CD4-positive, alpha-beta T cell treated with Interleukin-1 beta for 1 hour (primary cell): ENCODE data around the gene CLDN14.
"Not testable (repeated sequence)": the region's sequence is repeated elsewhere in the genome, so short reads cannot be mapped to it uniquely, and the experiment has no call there.

Source experiments
- DNase-seq, 2 donors: peaks; one replicate each; pipeline ENCODE4 v3.0.0-alpha.2; 2020 to 2022

CLDN14 gene

GRCh38 chr21:36499578-36500471 is 19.9 kb upstream of the CLDN14 start:
- DNase-seq, result no peak

GRCh38 chr21:36494557-36494956 is 14.6 kb upstream of the CLDN14 start:
- no peak for DNase-seq

GRCh38 chr21:36491209-36491910 is 11.4 kb upstream of the CLDN14 start:
- no peak for DNase-seq

- DNase-seq, result no peak
These were observed 9.8 kb upstream of the CLDN14 start for GRCh38 chr21:36489776-36490165.

GRCh38 chr21:36489103-36489775 is 9.3 kb upstream of the CLDN14 start:
- DNase-seq, result no peak

GRCh38 chr21:36487641-36488307 is 7.9 kb upstream of the CLDN14 start:
- DNase-seq, result no peak

GRCh38 chr21:36486246-36486645 is 6.3 kb upstream of the CLDN14 start:
- DNase-seq, result no peak

- no peak for DNase-seq
These were observed 5.6 kb upstream of the CLDN14 start for GRCh38 chr21:36485476-36485875.

- no peak for DNase-seq
These were observed 3.2 kb upstream of the CLDN14 start for GRCh38 chr21:36483095-36483494.

- DNase-seq, result no peak
These were observed 2.8 kb upstream of the CLDN14 start for GRCh38 chr21:36482673-36483072.

GRCh38 chr21:36482181-36482580 is 2.3 kb upstream of the CLDN14 start:
- no peak for DNase-seq

GRCh38 chr21:36481639-36482038 is 1.7 kb upstream of the CLDN14 start:
- DNase-seq, result no peak

GRCh38 chr21:36480618-36481017 is 696 bp upstream of the CLDN14 start:
- DNase-seq, result no peak

- no peak for DNase-seq
These were observed 981 bp downstream of the CLDN14 start for GRCh38 chr21:36478941-36479340.

- DNase-seq, result no peak
These were observed 1.7 kb downstream of the CLDN14 start for GRCh38 chr21:36478207-36478701.

- no peak for DNase-seq
These were observed 2.4 kb downstream of the CLDN14 start for GRCh38 chr21:36477559-36477958.

GRCh38 chr21:36477001-36477400 is 2.9 kb downstream of the CLDN14 start:
- no peak for DNase-seq

GRCh38 chr21:36476541-36476940 is 3.4 kb downstream of the CLDN14 start:
- DNase-seq, result not testable (repeated sequence)

GRCh38 chr21:36474591-36474990 is 5.3 kb downstream of the CLDN14 start:
- no peak for DNase-seq

GRCh38 chr21:36473203-36473602 is 6.7 kb downstream of the CLDN14 start:
- no peak for DNase-seq

GRCh38 chr21:36472377-36472776 is 7.5 kb downstream of the CLDN14 start:
- no peak for DNase-seq

- DNase-seq, result no peak
These were observed 8.6 kb downstream of the CLDN14 start for GRCh38 chr21:36471254-36471723.

- no peak for DNase-seq
These were observed 9.6 kb downstream of the CLDN14 start for GRCh38 chr21:36470294-36470693.
